HG03175 (cell line): Measurements from ENCODE around the gene ING5.
"Not testable (repeated sequence)": the region's sequence is repeated elsewhere in the genome, so short reads cannot be mapped to it uniquely, and the experiment has no call there.

Experiments used
- ATAC-seq: cut with Tn5 transposase; IDR thresholded peaks from one replicate; pipeline ENCODE4 v1.9.1; 2021; ENCODE audit warnings: mild to moderate bottlenecking, moderate library complexity; ENCODE audit not compliant: unreplicated experiment

ING5 gene

DNA sequence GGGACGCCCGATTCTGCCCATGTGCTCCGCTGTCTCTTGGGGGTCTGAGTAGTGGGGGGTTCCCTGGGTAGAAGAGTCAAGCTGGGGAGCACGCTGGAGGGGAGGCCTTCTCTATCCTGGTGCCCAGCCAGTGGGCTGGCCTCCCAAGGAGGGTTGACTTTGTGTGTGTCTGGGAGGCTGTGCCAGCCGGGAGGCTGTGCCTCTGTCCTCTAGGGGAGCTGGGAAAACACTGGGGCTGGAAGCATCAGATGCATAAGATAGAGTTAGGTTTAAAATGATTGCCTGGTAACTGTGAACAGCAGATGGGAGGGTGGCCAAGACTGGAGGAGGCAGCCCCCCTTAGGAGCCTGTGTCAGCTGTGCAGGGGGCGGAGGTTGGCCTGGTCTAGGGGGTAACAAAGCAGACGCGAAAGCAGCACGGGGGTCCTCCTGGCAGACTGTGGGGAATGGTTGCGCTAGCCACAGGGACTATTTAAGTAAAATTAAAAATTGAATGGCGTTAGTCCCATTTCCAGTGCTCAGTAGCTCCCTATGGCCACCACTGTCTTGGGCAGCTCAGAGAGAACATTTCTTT, 1.3 kb downstream of the ING5 start:
- no peak for ATAC-seq

DNA sequence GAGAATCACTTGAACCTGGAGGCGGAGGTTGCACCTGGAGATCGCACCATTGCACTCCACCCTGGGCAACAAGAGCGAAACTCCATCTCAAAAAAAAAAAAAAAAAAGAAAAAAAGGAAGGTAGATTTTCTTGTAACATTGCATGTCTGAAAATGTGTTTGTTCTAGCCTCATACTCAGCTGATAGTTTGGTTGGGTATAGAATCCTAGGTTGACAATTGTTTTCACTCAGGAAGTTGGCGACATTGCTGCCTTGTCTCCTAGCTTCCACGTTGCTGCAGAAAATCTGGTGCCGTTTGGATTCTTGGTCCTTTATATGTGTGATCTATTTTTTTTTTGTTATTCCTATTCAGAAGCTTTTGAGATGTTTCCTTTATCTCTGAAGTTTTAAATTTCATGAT, 4.7 kb downstream of the ING5 start:
- no peak for ATAC-seq

DNA sequence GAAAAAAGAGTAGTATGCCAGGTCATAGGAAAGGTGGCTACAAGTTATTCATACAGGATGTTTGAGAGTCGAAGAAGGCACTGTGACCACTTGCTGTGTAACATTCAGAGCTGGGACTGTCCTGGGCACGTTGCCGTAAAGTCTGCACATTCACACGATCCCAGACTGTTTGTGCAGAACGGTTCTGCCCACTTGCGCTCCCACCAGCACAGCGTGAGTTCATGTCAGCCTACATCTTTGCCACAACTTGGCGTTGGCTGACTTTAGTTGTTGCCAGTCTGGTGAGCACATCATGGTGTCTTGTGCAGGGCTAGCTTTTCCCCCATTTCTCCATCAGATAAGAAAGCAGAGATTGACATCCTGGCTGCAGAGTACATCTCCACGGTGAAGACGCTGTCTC, 7.0 kb downstream of the ING5 start:
- no peak for ATAC-seq

DNA sequence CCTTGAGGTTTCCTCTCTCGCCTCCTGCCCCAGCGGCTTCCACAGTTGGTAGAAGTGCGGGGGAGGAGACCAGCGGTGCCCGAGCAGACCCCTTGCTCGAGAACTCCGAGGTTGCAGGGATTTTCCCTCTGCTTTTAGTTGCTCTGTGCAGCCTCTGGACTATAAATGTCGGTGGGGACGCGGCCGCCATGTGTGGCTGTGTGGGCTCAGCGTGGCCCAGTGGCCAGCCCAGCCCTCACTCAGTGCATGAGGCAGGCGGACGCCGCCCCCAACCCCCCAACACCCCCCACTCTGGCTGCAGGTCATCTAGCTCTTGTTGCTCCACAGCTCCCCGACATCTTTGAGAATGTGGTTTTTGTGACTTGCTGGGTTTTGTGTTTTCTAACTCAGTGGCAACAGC, 17.3 kb downstream of the ING5 start:
- no peak for ATAC-seq

DNA sequence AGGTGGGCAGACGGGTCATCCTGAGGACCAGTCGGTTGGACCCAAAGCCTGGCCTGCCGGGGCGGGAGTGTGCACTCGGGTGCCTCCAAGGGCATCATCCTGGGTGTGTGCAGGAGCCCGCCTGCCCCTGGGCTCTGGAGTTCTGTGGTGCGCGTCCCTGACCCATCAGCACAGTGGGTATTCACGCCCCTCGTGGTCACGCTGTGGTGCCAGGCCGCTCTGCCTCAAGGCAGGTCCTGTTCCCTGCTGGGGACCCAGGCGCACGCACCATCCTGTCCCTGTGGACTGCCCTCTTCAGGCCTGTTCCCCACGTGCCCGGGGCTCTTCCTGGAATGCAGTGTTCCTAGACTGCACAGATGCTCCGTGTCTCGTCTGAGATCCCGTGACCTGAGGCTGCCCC, 18.3 kb downstream of the ING5 start:
- no peak for ATAC-seq

DNA sequence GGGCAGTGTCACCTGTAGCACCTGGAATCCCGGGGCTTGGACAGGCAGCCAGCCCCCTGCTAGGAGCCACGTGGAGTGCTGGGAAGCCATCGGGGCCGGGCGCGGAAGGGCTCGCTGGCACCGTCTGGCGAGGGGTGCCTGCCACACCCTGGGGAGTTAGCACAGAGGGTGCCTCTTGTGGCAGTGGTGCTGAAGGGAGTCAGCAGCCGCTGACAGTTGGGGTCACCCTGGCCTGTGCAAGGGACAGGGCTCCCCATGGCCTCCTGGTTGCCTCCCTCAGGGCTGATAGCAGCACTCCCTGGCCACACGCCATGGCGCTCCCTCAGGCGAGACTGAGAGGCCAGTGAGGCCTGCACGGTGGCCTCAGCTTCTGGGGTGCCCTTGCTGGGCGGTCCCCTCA, 18.7 kb downstream of the ING5 start:
- no peak for ATAC-seq

DNA sequence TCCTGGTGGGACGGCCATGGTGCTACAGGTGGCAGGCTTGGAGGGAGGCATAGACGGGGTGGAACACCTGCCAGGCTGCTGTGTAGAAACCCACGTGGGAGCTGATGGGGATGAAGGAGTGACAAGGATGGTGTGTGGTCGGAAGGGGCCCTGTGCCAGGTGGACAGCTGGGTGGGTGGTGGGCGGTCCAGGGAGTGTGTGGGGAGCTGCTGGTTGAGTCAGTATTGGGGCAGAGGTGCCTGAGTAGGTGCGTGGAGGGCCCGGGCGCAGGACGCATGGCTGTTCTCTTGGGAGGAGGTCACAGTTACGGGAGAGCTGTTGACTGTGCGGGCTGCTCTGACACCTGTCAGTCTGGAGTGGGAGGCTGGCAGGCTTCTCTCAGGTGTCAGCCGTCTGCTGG, 20.0 kb downstream of the ING5 start:
- no peak for ATAC-seq

DNA sequence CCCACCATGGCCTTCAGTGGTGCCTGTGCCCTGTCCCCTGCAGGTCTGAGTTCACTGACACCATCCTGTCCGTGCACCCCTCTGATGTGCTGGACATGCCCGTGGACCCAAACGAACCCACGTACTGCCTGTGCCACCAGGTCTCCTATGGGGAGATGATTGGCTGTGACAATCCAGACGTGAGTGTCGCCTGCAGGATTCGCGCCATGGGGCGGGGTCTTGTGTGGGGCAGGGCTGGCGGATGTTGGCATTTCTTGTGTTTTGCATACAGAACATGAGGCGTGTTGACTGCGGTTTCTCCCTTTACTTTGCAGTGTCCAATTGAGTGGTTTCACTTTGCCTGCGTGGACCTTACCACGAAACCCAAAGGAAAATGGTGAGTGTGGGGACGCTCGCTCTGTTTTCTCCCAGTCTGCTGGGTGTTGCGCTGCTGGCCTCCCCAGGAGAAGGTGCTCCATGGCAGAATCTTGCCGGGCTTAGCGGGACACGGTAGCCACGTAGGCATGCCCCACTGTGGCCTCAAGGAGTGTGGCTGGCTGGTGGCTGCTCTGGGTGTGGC, 21.1 kb downstream of the ING5 start:
- ATAC-seq: no peak

DNA sequence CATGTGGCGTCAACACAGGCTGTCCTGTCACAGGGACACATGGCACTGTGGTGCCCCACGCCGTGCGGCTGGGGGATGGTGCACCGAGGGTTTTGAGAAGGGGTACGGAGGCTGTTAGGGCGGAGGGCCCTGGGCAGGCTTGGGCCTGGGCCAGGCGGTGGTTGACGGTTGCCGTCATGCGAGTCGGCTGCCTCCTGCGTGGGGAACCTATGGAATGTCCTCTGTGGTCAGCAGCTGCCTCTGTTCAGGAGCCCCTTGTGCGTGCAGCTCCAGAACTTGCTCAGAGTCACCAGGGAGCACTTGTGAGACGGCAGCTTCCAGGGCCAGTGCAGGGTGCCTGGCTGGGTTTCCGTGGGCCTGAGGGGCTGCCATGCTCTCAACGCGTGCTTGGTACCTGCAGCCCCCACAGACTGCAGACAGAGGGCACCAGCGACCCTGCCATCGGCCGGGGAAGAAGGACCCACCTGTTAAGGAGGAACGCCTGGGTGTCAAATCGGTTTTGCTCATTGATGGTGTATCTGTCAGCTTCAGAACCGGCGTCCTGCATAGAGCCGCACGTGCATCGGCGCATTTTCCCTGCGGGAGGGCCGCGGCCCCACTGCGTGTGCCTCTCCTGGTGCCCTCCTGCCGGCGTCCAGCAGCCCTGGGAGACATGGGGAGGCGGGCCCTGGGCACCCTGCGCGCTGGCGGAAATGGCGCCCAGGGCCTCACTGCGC, 22.6 kb downstream of the ING5 start:
- ATAC-seq: no peak

DNA sequence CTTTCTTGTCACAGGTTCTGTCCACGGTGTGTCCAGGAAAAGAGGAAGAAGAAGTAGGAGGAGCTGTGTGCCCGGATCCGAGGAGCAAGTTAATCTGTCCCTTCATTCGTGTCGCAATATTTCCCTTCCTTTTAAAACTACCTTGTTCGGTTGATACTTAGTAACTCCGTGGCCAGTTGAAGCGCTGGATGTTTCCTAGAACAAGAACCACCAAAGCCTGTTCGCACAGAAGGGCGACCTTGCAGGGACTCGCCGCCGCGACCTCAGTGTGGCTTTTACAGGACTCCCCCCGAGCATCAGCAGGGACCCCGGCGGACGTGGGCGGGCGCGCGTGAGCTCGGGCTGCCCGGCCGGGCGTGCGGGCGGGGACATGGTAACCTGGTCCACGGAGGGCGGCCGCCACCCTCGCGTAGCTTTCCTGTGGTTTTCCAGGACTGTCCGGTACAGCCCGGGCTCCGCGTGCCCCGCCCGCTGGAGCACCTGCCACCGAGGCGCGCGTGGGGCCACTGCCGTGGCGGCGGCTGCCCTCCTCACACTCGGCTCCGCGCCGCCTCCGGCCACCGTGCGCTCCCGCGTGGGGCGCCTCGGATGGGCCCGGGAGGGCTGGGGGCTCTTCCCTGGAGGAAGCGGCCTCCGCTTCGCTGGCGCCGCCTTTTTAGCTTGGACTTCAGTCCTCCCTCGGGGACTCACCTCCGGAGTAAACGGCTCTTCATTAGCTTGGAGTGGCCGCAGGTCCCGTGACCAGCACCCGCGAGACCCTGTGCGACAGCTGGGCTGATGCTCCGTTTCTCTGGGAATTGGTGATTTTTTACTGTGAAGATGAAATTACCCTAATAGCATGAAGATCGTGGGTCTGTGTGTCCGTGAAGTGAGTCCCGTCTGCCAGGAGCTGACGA, 23.4 kb downstream of the ING5 start:
- ATAC-seq: no peak

DNA sequence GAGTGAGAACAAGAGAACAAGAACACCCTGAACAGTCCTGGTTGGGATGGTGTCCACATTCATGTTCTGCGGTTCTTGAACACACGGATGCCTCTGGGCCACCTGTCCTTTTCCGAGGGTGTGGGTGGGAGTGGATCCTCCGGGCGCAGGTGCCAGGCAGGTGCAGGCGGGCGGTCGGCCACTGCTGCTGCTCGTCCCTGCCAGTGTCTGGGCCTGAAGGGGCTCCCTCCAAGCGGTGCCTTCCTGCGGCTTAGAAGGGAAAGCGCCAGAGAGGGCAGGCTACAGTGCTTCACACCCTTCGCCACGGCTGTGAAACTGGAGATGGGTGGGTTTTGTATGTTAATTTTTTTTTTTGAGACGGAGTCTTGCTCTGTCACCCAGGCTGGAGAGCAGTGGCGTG, 24.6 kb downstream of the ING5 start:
- no peak for ATAC-seq

DNA sequence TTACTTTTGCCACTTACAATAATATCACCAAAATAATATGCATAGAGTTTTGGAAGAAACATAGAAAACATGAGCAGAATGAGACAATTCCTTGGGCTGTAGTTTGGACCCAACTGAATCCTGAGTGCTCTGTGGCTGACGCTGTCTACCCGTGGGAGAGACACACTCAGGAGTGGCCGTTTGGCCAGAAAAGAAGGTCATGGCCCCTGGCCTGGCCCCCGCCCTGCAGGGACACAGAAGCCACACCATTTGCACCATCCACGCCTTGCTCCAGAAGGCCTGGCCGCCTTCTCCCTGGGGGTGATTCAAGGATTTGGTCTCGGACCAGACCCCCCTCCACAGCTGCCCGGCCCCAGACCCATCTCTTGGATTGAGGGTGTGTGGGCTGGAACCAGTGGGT, 26.2 kb downstream of the ING5 start:
- ATAC-seq: no peak

DNA sequence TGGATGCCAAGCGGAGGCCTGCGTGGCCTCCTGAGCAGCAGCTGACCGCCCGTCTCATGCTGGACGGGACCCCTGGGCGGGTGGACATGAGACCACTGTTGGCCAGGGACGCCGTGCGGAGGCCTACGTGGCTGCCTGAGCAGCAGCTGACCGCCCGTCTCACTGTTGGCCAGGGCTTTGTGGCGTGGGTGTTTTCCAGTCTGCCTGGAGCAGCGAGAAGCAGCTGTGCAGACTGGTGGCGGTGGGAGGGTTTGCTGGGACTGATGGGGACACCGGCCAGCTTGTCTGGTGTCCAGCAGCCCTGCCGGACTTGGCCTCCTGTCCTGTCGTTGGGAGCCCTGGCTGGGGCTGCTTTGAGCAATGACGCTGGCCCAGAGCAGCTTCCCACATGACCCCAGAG, 26.8 kb downstream of the ING5 start:
- no peak for ATAC-seq

DNA sequence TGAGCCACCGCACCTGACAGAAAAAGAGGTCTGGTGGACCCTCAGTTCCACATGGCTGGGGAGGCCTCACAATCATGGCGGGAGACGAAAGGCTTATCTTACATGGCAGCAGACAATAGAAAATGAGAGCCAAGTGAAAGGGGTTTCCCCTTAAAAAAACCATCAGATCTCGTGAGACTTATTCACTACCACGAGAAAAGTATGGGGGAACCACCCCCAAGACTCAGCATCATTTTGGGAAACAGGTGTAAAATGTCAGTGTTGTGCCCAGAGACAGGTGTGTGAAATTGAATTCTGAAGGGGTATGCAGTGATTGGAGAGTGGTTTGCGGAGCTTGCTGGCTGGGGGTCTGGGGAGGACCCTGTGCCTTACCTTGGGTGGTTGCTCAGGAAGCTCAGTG, 28.0 kb downstream of the ING5 start:
- no peak for ATAC-seq

DNA sequence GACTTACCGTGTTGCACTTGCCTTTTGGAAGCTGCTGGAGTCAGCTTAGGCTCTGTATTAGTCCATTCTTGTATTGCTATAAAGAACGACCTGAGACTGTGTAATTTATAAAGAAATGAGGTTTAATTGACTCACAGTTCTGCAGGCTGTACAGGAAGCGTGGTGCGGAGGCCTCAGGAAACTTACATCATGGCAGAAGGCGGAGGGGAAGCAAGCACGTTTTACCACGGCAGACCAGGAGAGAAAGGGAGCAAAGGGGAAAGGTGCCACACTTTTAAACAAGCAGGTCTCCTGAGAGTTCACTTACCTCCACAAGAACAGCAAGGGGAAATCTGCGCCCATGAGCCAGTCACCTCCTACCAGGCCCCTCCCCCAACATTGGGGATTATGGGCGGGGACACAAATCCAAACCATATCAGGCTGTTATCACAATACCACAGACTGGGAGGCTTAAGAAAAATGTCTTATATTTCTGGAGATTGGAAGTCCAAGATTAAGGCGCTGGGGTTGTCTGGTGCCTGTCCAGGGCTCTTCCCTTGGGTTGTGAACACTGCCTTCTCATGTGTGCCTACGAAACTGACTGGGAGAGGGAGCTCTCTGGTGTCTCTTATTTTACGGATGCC, 28.9 kb downstream of the ING5 start:
- no peak for ATAC-seq

DNA sequence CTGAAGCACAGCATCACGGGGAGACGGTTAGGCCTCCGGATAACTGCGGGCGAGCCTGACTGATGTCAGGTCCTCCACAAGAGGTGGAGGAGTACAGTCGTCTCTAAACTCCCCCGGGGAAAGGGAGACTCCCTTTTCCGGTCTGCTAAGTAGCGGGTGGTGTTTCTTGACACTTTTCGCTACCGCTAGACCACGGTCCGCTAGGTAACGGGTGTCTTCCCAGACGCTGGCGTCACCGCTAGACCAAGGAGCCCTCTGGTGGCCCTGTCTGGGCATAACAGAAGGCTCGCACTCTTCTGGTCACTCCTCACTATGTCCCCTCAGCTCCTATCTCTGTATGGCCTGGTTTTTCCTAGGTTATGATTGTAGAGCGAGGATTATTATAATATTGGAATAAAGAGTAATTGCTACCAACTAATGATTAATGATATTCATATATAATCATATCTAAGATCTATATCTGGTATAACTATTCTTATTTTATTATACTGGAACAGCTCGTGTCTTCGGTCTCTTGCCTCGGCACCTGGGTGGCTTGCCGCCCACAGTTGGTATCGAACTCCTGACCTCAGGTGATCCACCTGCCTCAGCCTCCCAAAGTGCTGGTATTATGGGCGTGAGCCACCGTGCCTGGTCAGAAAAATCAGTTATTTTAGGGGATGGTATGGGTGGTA, 30.8 kb downstream of the ING5 start:
- ATAC-seq: not testable (repeated sequence)

DNA sequence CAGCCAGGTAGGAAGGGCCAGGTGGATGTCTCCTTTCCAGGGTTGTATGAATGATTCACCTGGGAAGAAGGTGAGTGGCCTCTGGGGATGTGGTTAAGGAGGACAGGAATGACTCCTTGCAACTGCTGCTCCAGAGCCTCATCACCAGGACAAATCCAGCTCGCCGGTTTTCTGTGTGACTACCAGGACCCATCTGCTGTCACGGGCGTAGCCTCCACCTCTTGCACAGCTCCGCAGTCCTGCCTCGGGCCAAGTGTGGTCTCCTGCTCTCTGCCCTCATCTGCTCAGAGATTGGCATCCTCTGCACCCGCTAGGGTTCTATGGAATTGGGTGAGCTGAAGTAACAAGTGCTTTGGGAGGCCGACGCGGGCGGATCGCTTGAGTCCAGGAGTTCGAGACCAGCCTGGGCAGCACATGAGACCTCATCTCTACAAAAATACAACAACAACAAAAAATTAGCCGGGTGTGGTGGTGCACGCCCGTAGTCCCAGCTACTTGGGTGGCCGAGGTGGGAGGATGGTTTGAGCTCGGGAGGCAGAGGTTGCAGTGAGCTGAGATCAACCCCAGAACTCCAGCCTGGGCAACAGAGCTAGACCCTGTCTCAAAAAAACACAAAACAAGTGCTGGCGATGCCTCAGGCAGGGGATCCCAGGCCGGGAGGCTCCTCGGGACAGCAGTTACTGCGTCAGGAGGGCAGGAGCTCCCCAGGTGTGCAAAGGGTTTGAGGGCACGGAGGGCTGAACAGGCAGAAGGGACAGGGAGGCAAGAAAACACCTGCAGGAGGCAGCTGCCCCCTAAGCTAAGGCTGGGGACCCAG, 31.8 kb downstream of the ING5 start:
- no peak for ATAC-seq

DNA sequence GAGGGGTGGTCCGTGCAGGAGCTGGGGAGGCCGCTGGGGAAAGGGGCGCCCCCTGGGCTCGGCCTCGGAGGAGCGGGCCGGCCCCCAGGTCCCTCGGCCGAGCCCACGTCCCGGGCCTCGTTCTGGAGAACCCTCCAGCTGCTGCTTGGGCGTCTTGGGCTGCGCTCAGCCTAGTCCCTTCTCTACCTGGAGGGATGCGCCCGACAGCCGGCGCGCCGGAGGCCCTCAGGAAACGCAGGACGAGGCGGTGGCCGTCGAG, 32.3 kb downstream of the ING5 start:
- peak; percentile 18 for ATAC-seq

DNA sequence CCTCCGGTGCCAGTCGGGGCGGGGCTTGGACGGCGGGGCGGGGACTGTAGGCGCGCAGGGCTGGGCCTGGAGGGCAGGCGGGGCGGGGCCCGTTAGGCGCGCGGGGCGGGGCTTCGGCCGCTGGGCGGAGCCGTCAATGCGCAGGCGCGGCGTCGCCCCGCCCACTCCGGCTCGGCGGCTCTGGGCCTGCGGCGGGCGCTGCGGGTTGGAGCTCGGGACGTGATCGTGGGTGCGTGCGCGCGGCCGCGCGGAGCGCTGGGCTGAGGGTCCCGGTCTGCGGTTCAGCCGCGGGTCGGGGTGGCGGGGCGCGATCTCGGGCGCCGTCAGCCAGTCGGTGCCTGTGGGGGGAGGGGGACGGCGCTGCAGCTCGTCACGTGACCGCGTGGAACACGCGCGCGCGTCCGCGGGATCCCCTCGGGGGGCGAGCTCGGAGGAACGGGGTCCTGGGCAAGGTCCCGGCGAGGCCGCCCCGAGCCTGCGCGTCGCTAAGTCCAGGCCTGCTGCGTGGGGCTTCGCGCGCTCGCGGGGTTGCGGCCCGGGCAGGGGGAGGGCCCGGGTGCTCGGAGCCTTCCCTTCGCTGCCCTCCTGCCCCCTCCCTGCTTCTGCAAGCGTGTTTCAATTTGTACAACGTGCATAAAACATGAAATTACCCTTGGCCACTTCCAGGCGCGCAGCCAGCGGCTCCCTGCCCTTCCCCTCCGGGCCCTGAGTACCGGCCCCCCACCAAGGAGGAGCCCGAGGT, 32.8 kb downstream of the ING5 start, which contains the start of gene D2HGDH:
Gene D2HGDH, plus strand, starts transcription at position 164 of the 742 bp plus-strand sequence. CDS start 595 bp downstream, outside the sequence.
- peak; percentile 79 for ATAC-seq
